HG02840 (cell line): Measurements from ENCODE around the gene SIRT7.
A peak's percentile ranks its signal among the peaks of the same experiment; 100 is the strongest.

ENCODE experiments used
- ATAC-seq: cut with Tn5 transposase; IDR thresholded peaks from one replicate; pipeline ENCODE4 v1.9.1; 2021; ENCODE audit warnings: mild to moderate bottlenecking, moderate library complexity, moderate number of reproducible peaks; ENCODE audit not compliant: unreplicated experiment, low FRiP score

The SIRT7 gene, protein sequence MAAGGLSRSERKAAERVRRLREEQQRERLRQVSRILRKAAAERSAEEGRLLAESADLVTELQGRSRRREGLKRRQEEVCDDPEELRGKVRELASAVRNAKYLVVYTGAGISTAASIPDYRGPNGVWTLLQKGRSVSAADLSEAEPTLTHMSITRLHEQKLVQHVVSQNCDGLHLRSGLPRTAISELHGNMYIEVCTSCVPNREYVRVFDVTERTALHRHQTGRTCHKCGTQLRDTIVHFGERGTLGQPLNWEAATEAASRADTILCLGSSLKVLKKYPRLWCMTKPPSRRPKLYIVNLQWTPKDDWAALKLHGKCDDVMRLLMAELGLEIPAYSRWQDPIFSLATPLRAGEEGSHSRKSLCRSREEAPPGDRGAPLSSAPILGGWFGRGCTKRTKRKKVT

DNA sequence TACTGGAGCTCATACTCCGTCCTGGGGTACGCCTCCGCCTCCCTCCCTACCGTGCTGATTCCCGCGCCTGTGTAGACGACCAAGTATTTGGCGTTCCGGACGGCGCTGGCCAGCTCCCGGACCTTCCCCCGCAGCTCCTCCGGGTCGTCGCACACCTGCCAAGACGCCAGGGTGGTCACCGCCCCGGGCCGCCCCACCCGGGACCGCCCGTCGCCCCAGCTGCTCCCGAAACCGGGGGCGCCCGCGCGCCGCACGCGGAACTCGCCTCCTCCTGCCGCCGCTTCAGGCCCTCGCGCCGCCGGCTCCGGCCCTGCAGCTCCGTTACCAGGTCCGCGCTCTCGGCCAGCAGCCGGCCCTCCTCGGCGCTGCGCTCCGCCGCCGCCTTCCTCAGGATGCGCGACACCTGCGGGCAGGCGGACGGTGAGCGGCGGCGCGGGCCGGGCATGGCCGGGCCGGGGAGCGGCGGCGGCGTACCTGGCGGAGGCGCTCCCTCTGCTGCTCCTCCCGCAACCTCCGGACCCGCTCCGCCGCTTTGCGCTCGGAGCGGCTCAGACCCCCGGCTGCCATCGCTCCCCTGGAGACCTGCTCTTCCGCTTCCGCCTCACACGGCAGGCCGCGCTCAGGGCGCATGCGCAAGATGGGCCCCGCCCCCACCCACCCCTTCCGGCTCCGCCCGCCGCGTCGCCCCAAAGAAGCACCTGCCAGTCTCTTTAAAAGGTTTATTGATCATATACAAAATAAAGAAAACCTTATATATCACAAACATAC is at the start of gene SIRT7:
Gene SIRT7 (minus strand): TSS at position 612 of the 768 bp plus-strand sequence. CDS start 45 bp downstream, at position 567.
- peak; percentile 69 for ATAC-seq

DNA sequence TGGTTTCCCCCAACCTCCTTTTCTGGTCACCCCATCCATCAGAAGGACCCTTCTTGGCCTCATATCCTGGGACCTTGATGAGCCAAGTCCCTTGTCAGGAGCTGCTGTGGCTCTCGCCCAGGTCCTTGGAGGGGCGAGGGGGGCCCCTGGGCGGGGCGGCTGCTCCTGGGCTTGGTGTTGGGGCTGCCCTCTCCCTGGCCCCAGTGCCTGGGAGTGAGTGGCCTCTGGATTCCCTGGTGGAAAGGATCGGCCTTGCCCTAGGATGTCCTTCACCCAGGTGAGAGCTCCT is 49.2 kb upstream of the SIRT7 start:
- ATAC-seq = no peak

DNA sequence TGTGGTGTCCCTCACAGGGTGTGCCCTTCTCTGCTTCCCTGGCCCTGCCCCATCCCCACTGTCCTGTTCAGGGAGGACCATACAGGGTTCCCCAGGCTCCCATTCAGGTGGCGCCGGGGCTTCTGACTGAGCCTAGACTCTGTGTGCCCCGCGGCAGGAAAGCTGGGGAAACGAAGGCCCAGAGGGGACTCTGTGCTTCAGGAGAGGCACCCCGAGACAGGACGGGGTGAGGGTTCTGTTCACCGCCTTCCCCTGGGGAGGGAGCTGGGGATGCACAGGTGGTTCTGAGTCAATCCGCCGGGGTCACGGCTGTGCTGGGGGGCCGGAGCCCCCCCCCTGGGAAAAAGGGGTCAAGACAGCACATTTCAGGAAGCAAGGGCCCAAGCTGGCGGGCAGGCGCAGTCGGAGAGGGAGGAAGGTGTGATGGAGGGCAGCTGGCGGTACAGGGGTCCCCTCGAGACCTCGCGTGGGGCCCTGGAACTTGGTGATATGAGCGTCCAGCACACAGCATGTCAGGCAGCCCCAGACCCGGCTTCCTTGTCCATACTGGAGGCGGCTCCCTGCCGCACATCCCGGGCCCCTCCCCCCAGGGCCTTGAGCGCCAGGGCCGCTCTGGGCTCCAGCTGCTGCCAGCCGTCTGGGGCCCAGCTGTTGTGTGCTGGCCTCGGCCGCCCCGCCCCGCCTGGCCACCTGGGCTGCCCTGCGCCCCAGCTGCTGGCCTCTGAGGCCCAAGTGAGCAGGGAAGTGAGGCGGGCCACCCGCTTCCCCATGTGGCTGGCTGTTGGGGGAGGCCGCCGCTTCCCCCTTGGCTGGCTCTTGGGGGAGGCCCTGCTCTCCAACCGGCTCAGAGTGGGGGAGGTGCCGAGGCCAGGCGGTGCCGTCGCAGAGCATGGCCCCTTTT is 48.6 kb upstream of the SIRT7 start:
- no peak for ATAC-seq

DNA sequence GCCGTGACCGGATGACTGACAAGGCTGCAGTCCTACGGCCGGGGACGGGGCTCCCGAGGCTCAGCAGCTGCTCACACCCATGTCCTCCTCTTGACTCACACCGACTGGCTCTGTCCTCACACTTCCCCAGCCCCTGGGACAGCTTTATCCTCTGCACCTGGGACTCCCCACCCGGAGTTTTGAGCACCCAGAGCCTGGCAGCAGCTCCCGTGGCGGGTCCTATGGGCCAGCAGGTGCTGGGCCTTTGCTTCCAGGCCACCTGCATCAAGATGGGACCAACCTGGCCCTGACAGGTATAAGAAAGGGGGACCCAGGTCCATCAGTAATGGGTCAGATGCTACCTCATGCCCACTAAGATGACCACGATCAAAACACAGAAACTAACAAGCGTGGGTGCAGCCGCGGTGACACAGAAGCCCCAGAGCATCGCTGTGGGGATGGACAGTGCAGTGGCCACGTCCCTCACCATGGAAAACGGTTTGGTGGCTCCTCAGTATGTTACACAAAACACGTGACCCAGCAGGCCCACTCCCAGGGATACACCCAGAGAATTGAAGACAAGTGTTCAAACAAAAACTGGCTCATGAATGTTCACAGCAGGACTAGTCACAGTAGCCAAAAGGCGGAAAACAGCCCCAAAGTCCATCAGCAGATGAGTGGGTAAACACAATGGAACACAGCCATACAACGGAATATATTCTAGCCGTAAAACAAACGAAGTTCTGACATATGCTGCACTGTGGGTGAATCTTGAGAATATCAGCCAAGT is 46.3 kb upstream of the SIRT7 start:
- no peak for ATAC-seq

DNA sequence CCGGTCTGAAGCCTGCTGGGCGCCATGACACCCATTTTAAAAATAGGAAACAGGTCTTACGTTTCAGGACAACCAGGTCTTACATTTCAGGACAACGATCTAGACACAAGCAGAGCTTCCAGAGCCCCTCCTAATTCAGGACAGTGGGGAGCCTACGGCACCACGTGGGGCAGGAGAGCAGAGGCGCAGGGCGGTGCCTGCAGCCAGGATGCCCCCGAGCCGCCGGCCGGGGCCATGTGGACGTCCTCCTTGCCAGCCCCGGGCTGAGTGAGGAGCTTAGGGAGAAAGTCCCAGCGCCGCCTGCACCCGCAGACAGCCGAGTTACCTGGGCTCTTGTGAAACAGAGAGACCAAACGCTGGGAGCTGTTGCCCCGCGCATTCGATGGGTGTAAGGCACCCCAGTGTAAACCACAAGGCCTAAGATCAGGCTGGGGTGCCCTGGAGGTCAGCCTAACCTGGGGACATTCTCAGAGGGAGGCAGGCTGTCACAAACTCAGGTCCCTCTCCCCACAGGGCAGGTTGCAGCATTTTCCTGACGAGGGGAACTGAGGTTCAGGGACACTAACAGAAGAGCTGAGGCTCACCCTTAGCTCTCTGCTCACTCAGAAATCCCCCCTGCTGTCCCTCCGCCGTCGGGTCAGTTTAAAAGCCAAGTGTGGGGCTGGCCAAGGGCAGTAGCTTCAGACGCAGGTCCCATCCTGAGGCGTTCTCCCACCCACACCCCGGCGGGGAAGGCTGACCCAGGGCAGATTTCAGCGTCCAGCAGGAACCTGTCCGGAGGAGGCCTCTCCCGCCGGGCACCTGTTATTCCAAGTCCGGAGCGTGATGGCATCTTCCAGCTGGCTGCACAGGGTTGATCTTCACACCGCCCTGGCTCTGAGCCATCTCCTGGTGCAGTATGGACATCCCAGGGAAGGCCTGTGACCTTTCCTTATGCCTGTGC is 44.8 kb upstream of the SIRT7 start:
- ATAC-seq = no peak

DNA sequence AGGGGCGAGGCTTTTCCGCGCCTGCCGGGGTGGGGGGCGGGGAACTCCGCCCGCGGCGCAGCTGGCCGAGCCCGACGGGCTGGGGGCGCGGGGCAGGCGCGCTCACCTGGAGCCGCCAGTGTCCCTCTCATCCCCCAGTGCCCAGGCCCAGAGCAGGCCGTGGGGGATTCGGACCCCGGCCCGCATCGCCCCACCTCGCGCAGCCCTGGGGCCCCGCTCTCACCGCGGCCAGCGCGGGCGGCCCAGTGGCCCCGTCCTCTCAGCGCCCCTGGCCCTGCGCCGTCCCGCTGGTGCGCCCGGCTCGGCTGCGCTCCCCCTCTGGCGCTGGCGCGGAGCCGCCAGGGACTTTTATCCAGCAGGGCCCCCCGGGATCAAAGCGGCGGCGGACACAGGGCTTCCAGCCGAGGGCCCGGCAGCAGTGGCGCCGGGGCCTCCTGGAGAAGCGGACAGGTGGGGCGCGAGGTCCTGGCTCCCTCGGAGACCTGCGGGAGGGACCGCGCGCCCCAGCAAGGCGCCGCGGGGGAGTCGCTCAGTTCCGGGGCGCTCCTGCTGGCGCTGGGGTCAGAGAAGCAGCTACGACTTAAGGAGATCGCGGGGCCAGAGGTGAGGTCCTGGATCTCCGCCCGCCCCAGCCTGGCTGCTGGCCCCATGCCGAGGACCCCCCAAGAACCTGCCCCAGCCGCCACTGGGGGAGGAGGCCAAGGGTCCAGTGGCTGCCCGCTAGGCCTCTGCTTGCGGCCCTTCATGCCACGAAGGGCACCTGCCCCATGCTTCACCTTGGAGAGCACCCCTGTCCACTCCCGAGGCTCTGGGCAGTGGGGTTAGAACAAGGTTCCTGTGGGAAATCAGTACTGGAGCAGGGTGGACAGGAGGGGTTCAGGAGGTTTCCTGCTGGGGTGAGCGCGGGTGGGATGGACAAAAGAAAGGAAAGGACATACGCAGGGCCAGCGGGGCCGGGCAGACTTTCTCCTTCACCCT is 43.8 kb upstream of the SIRT7 start:
- no peak for ATAC-seq

DNA sequence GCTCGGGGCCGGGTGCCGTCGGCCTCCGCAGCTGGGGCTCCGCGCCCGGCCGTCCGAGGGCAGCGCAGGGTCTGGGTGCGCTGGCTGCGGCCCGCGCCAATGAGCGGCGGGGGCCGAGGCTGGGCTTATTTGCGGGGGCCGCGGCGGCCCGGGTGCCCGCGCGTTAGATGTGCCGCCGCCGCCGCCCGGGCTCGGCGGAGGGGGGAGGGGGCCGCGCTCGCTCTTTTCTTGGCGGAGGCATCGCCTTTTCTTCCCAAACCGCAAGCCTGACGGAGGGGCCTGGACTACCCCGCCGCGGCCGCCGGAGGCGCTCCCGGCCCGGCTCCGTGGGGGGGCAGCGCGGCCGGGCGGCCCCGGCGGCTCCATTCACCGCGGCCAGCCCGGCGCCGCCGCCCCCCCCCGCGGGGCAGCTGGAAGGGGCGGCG is 43.1 kb upstream of the SIRT7 start, which contains the start of gene NOTUM:
Gene NOTUM (minus strand): TSS at position 101 of the 425 bp plus-strand sequence. CDS start 278 bp downstream, outside the sequence.
- no peak for ATAC-seq

DNA sequence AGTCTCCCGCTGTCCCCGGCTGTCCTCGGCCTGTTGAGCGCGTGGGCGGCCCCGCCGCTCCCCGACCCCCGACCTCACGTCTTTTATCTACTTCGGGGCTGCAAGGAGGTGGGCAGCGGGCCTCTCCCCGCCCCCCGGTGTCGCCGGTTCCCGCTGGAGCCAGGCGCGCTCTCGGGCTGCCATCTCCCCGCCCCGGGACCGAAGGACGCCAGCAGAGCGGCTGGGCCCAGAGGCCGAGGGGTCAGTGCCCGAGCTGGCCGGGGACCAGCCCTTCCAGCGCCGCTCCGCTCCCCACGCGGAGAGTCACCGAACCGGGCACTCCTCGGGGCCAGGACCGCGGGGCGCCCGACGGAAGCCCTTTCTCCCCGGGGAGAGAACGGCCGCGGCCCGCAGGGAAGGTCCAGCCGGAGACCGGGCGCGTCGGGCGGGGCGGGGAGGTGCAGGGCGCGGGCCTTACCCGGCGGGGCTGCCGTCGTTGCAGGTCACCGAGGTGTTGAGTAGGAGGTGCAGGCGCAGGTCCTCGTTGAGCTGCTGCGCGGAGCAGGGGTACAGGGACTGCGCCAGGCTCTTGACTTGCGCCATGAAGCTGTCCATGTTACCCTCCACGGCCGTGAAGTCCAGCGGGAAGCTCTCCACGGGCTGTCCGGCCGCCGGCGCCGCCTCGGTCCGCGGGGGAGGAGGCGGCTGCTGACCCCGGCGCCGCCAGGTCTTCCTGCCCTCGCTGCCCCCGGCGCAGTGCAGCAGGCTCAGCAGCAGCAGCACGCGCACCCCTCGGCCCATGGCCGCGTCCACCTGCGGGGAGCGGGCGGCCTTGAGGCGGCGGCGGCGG is 42.4 kb upstream of the SIRT7 start:
- no peak for ATAC-seq

DNA sequence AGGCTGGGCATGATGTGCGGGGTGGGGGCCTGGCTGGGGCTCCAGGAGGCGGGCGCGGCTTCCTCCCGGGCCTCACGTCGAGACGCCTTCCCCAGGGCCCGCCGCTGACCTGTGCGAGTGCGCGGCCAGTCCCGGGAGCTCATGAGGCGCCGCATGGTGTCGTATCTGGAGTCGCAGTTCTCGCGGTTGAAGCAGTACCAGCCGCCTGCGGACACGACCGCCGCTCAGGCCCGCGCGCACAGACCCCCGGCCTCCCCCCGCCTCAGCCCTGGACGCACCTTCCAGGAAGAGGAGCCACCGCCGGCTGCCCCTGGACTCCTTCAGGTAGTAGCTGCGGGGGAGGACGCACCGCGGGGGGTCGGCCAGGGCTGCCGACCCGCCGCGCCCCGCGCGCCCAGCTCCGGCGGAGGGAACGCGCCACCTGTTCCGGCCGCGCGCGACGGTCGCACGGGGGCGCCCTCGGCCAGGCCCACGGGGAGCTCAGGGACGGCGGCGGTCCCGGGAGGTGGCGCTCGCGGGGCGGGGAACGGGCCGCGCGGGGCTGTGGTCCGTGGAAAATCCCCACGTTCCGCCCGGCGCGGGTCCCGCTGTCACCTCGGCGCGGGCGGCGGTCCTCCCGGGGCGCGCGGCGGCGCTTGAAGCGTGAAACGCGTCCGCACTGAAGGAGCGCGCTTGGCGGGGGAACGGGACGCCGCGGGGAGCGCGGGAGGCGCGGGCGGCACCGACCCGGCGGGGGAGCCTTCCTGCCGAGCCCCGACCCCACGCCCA is 41.6 kb upstream of the SIRT7 start:
- no peak for ATAC-seq

DNA sequence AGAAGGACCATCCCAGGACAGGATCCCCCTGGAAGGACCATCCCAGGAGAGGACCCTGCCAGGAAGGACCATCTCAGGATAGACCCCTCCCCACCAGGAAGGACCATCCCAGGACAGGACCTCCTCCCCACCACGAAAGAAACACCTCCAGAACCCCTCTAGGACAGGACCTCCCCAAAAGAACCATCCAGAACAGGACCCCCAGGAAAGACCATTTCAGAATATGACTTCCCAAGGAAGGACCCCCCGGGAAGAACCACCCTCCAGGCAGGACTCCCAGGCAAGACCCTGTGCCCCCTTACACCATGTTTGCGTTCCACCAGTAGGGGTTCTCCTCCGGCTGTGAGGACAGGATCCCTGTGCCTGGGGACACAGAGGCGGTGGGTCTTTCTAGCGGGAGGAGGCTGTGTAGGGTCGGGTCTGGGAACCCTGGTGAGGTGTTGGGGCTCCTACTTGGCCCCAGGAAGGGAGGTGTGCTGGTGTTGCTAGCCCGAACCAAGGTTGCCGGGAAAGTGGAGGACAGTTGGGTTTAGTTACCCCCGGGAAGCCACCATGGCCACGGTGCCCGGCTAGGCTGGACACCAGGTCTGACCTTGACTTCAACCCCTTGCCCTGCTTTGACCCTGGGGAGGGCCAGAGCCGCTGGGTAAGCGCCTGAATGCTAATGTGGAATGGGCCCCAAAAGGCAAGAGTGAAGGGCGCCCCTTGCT is 40.8 kb upstream of the SIRT7 start:
- ATAC-seq = no peak

DNA sequence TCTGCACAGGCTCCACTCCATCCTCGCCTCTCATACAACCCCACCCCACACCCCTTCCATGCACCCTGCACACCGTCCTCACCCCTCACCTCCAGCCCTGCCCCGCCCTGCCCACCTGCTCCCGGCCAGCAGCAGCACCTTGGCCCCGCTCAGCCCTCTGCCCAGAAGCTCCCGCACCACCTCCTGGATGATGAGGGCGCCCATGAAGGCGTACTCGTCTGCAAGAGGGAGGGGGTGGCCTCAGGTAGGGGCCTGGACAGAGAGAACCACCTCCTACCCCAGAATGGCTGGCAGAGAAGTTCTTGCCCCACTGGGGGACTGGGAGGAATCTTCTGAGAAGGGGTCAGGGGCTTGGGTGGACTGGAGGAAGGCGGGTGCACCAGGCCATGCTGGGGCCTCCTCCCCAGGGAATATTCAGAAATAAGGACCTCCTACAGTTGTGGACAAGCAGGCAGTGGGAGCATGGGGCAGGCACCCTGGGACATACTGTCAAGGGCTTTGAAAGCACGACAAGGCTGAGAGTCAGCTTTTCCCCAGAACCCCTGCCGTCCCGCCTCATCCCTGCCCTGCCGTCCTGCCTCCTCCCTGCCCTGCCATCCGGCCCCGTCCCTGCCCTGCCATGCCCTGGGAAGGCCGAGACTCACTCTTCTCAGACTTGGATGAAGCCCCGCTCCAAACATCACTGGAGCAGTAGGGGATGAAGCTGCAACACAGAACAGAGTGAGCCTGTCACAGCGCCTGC is 39.9 kb upstream of the SIRT7 start:
- no peak for ATAC-seq

DNA sequence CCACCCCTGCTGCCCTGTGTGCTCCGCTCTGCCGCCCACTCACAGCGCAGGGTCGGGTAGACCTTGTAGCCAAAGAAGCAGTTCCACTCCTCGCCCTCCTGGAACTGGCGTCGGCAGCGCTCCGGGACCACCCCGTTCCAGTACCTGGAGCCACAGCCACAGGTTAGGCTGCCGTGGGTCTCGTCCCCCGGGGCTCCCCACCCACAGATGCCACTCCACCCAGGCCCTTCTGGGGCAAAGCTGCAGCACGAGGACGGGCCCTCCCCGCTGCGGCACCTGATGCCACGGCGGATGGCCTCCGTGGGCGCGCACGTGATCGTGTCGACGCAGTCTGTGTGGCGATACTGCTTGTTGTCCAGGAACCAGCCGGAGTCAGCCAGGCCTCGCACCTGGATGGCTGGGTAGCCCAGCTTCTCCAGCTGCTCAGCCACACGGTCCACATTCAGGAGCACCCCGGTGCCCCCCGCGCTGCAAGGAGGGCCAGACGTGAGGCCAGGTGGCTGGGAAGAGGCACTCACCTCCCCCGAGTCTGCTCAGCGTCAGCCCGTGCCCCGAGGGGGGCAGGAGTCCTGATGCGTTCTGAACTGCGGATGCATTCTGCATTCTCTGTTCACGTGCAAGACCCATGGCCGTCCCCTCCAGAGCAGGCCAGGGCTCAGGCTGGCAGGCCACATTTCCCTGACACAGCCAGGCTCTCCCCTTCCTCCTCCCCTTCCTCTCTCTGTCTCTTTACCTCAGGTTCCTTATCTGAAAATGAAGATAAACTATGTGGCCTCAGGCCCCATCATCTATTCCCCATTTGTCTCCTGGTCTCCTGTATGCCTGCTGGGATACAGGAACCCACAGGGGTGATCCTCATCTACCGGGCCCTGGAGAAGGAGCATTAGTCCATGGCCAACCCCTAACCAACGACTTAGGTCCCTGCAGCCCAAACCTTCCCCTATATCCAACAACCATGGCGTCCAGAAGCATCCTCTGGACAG is 38.9 kb upstream of the SIRT7 start:
- no peak for ATAC-seq

DNA sequence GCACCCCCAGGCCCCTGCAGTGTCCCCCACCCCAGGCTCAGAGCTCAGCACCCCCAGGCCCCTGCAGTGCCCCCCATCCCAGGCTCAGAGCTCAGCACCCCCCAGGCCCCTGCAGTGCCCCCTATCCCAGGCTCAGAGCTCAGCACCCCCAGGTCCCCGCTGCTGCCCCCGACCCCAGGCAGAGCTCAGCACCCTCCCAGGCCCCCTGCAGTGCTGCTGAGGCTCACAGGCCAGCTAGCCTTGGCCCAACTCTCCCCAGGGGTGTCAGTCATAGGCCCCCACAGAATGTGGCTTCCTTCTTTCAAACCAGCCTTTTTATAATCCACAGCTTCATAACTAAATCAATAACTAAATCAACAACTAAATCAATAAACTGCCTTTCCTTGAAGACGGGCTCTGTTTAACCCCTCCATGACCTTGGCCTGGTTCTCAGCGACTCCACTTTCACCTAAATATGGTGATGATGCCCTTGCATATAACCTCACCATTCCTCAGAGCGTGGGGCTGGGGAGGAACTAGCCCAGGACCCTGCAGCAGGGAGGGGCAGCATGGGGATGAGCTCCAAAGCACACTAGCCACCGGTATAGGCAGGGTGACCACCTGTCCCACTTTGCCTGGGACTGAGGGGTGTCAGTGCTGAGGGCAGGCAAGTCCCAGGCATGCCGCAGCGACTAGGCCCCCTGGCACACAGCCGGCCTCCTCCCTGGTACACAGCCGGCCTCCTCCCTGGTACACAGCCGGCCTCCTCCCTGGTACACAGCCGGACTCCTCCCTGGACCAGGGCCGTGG is 38.0 kb upstream of the SIRT7 start:
- no peak for ATAC-seq
